Activated CD8-positive, alpha-beta T cell treated with anti-CD3 and anti-CD28 coated beads, Interleukin-2, amount 10 ng/mL, durations not matched to agents 7 days and 5 days (primary cell): ENCODE data around the gene TMEM37. TPM values are rescaled to one million over a fixed set of nuclear protein-coding genes. Genes with fewer than 3 reads are reported as not detected.
"Not testable (repeated sequence)": the region's sequence is repeated elsewhere in the genome, so short reads cannot be mapped to it uniquely, and the experiment has no call there.

Experiments
- ATAC-seq: fragments of 150-1000 bp; cut with Tn5 transposase; one replicate; pipeline ENCODE4 v1.10.0; 2021; ENCODE audit warnings: moderate library complexity
- CTCF ChIA-PET: fragments of 350-600 bp; sonication (Branson Sonifier 250); formaldehyde crosslinking; loops from one replicate; lab custom pipeline; 2021; ENCODE audit warnings: antibody characterized with exemption; lab: Charles Lee
- POLR2A ChIA-PET: fragments of 350-600 bp; sonication (Branson Sonifier 250); formaldehyde crosslinking; loops from one replicate; lab custom pipeline; 2021; ENCODE audit warnings: antibody characterized with exemption; lab: Charles Lee
- DNase-seq: peaks from one replicate; pipeline ENCODE4 v3.0.0-alpha.2; 2020
- H3K27ac Mint-ChIP-seq: one replicate; pipeline ENCODE4 v1.8.0; 2021; ENCODE audit warnings: mild to moderate bottlenecking, mixed read lengths
- H3K27me3 Mint-ChIP-seq: one replicate; pipeline ENCODE4 v1.8.0; 2021; ENCODE audit warnings: low read depth, mixed read lengths
- H3K36me3 Mint-ChIP-seq: one replicate; pipeline ENCODE4 v1.8.0; 2021; ENCODE audit warnings: low read depth, mixed read lengths
- H3K4me1 Mint-ChIP-seq: one replicate; pipeline ENCODE4 v1.8.0; 2021; ENCODE audit warnings: low read depth, mixed read lengths
- H3K4me3 Mint-ChIP-seq: one replicate; pipeline ENCODE4 v1.8.0; 2021; ENCODE audit warnings: mild to moderate bottlenecking, mixed read lengths
- H3K9me3 Mint-ChIP-seq: one replicate; pipeline ENCODE4 v1.8.0; 2022; ENCODE audit warnings: mixed read lengths; ENCODE audit not compliant: insufficient read depth
- total RNA-seq, 2 experiments: library from RNA; stranded (reverse); gene quantifications; one replicate each; pipeline ENCODE4 v1.2.3, GENCODE V29; 2021

Gene TMEM37
- total RNA-seq, 2 experiments from 2014 or later, result not detected

DNA sequence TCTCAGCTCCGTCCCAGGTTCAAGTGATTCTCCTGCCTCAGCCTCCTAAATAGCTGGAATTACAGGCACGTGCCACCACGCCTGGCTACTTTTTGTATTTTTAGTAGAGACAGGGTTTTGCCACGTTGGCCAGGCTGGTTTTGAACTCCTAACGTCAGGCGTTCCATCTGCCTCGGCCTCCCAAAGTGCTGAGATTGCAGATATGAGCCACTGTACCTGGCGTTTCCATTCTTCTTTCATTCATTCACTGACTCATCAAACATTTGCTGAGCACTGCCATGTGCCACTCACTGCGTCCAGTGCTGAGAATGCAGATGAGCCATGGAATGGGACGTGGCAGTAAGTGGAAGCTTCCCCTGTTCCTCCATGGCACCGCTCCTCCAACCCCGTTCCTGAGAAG is 28.0 kb upstream of the TMEM37 start:
- H3K4me1 Mint-ChIP-seq, POLR2A ChIA-PET, H3K4me3 Mint-ChIP-seq, H3K27ac Mint-ChIP-seq, ATAC-seq, H3K9me3 Mint-ChIP-seq, H3K36me3 Mint-ChIP-seq, H3K27me3 Mint-ChIP-seq, CTCF ChIA-PET, DNase-seq: not testable (repeated sequence)

DNA sequence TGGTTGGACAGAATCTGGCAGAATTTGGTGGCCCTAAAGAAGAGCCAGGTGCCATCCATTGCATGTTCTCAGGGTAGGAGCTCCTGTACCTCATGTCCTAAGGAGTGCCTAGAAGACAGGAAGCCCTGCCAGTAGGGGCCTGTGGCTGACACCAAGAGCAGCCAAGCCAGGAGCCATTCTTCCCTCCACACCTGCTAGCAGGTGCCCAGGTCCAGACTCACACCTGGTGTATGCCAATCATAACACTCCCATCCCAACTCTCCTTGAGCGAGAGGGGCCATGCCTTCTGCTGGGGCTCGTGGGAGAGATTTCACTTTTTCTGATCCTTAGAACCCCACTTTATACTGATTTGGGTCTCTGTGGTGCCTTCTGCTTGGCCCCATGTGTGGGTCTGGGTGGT is 26.5 kb upstream of the TMEM37 start:
- no peak overlapping the region for H3K4me3 Mint-ChIP-seq
- CTCF ChIA-PET, result interaction anchor here (1.3 kb wide), 1 partner anchor 71 kb away, joined by 6 read pairs; no protein-coding TSS in a partner anchor
- no peak overlapping the region for H3K27ac Mint-ChIP-seq

DNA sequence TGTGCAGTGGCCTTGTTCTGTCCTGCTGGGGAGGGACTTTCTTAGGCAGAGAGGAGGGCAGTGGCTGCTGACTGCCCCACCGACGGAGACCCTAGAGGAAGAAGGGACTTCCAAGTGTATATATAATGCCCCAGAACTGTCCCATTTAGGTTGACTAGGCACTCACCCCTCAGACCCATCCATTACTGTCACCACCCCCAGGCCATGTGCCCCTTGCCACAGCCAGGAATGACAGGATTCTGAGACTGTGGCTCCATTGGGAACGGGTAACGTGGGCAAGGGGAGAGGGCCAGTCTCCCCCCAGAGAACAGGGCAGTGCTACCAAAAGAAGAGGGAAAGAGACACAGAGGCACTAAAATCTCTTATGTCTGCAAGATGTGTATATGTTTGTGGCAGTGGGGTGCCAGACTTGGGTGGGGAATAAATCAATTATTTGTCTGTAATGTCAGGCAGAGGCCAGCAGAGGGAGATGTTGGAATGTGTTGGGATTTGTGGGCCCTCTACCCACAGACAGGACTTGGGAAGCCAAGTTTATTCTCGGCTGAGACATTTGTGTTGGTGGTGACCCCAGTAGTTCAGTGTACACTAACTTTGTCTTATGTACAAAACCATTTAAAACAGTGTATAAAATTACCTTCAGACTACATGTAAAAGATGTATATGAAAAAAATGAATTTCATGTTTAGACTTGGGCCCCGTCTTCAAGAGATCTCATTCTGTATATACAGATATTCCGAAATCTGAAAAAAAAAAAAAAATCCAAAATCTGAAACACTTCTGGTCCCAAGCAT is 24.0 kb upstream of the TMEM37 start:
- CTCF ChIA-PET, result interaction anchor here (0.6 to 1.2 kb wide), 2 partner anchors 52 to 69 kb away, joined by 4 to 7 read pairs; no protein-coding TSS in a partner anchor

More for the DNA sequence above, 26.5 kb upstream of the TMEM37 start:
- Mint-ChIP-seq H3K36me3 (no peaks in the 10 kb centered on the region), H3K4me1 (no peaks in the 10 kb centered on the region), H3K27me3 (no peaks in the 10 kb centered on the region), H3K9me3 (no peaks in the 10 kb centered on the region)
- POLR2A ChIA-PET, result no interaction called here
- ATAC-seq (no peak), DNase-seq (no peak)

DNA sequence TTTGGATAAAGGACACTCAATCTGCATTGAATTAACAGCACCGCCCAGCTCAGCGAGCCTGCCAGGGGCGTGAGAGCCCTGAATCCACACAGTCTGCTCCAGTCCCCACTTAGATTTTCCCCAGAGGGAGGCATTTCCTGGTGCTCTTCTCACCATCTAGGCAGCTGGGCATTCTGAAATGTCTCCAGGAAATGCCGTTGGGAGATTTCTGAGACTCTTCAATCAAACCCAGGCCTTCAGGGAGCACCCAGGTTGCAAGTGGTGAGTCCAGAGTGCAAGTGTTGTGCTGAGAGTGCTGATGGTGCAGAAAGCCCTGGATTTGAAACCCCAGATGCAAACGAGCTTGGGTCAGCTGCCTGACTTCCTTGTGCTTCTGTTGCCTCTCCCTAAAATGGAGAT is 23.4 kb upstream of the TMEM37 start:
- Mint-ChIP-seq H3K4me3 (no peak overlapping the region), H3K36me3 (no peaks in the 10 kb centered on the region), H3K9me3 (no peaks in the 10 kb centered on the region), H3K27me3 (peaks cover 1% of the 10 kb centered on the region), H3K4me1 (no peaks in the 10 kb centered on the region), H3K27ac (no peak overlapping the region)
- DNase-seq (no peak), ATAC-seq (no peak)
- POLR2A ChIA-PET, result no interaction called here
- CTCF ChIA-PET, result interaction anchor here (0.6 to 1.2 kb wide), 2 partner anchors 53 to 68 kb away, joined by 4 to 7 read pairs; no protein-coding TSS in a partner anchor

More for the DNA sequence above, 24.0 kb upstream of the TMEM37 start:
- H3K27ac Mint-ChIP-seq, result no peak overlapping the region
- POLR2A ChIA-PET, result no interaction called here
- no peak for ATAC-seq
- peak; percentile 38 for DNase-seq
- H3K27me3 Mint-ChIP-seq, result no peaks in the 10 kb centered on the region
- no peaks in the 10 kb centered on the region for H3K9me3 Mint-ChIP-seq
- H3K36me3 Mint-ChIP-seq, result no peaks in the 10 kb centered on the region
- H3K4me1 Mint-ChIP-seq, result no peaks in the 10 kb centered on the region
- H3K4me3 Mint-ChIP-seq, result no peak overlapping the region

DNA sequence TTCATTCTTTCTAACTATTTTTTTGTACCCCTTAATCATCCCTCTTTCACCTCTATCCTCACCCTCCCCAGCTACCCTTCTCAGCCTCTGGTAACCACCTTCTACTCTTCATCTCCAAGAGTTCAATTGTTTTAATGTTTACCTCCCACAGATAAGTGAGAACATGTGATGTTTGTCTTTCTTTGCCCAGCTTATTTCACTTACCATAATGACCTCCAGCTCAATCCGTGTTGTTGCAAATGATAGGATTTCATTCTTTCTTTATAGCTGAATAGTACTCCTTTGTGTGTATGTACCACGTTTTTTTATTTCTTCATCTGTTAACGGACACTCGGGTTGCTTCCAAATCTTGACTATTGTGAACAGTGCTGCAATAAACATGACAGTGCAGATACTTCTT is 22.1 kb upstream of the TMEM37 start:
- H3K36me3 Mint-ChIP-seq, result no peaks in the 10 kb centered on the region
- ATAC-seq (no peak), DNase-seq (no peak)
- no peaks in the 10 kb centered on the region for H3K9me3 Mint-ChIP-seq
- no peaks in the 10 kb centered on the region for H3K4me1 Mint-ChIP-seq
- peaks cover 8% of the 10 kb centered on the region for H3K27me3 Mint-ChIP-seq
- ChIA-PET POLR2A (no interaction called here), CTCF (interaction anchor here (0.7 kb wide), 1 partner anchor 31 kb away, joined by 3 read pairs; no protein-coding TSS in a partner anchor)
- H3K4me3 Mint-ChIP-seq, result no peak overlapping the region
- H3K27ac Mint-ChIP-seq, result no peak overlapping the region

DNA sequence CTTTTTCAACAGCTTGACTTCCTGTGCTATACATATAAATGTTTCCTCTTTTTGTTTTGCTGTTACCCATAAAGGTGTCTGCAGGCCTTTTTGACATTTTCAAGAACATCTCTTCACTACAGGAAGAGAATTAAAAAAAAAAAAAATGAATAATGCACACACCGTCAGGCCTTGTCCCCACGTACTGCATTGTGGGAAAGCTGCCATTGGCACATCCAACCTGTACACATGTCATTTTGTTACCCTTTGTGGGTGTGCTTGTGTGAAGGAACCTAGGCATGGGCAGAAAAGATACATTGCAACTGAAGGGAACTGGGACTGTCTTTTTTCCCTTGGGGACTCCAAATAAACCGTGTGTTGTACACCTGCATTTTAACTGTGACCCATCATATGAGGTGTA is 16.8 kb upstream of the TMEM37 start:
- no peak for ATAC-seq
- no peak for DNase-seq
- Mint-ChIP-seq H3K9me3 (no peaks in the 10 kb centered on the region), H3K27ac (no peak overlapping the region), H3K27me3 (peaks cover 11% of the 10 kb centered on the region), H3K4me1 (no peaks in the 10 kb centered on the region), H3K36me3 (no peaks in the 10 kb centered on the region), H3K4me3 (no peak overlapping the region)
- ChIA-PET CTCF (interaction anchor here (0.5 to 1.2 kb wide), 2 partner anchors 61 to 1137 kb away, joined by 3 to 5 read pairs; no protein-coding TSS in a partner anchor), POLR2A (no interaction called here)

DNA sequence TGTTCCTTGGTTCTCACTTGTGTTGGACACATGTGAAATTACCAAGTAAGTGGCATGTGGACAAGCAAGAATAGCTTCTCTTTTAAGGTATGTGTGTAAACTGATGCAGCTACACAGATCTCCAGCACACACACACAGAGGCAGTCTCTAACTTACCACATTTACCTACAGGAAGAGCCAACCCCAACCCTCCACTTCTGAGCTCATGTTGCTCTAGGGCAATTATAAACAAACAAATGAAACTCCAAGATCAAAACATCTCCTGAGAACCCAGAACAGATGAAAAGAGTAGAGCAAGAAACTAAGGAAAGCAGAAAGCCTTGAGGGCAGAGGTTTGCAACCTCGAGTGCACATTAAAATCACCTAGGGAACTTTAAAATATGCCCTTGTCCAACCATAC is 16.0 kb upstream of the TMEM37 start:
- H3K27ac Mint-ChIP-seq, result no peak overlapping the region
- H3K4me3 Mint-ChIP-seq, result no peak overlapping the region
- H3K36me3 Mint-ChIP-seq, result no peaks in the 10 kb centered on the region
- peaks cover 11% of the 10 kb centered on the region for H3K27me3 Mint-ChIP-seq
- no peaks in the 10 kb centered on the region for H3K4me1 Mint-ChIP-seq
- no peaks in the 10 kb centered on the region for H3K9me3 Mint-ChIP-seq
- CTCF ChIA-PET, result interaction anchor here (1.2 kb wide), 1 partner anchor 61 kb away, joined by 5 read pairs; no protein-coding TSS in a partner anchor
- POLR2A ChIA-PET, result no interaction called here
- DNase-seq (no peak), ATAC-seq (no peak)

DNA sequence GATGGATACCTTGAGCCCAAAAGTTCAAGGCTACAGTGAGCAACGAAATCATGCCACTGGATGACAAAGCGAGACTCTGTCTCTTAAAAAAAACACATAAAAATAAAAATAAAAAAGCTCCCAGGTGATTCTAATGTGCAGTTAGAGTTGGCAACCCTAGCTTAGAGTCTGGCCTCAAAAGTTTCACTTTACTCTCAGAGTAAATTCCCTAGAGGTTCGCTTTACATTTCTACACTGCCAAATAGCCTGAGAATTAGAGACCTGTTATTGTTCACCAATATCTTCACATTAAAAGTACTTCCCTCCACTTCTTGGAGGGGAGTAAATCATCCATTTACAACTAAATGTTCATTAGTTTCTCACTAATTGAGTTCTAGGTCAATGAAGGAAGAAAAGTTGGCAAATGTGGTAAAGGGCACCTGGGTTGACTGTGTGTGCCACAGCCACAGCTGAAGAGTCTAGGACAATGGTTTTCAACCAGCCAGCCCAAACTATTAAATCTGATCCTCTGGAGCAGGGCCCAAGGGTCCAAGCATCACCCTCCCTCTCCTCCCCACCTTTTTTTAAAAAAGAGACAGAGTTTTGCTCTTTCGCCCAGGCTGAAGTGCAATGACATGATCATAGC is 15.2 kb upstream of the TMEM37 start:
- DNase-seq (no peak), ATAC-seq (no peak)
- ChIA-PET CTCF (interaction anchor here (1.2 kb wide), 1 partner anchor 60 kb away, joined by 5 read pairs; no protein-coding TSS in a partner anchor), POLR2A (no interaction called here)
- Mint-ChIP-seq H3K27ac (no peak overlapping the region), H3K4me3 (no peak overlapping the region), H3K36me3 (no peaks in the 10 kb centered on the region), H3K27me3 (peaks cover 11% of the 10 kb centered on the region), H3K4me1 (no peaks in the 10 kb centered on the region), H3K9me3 (no peaks in the 10 kb centered on the region)

DNA sequence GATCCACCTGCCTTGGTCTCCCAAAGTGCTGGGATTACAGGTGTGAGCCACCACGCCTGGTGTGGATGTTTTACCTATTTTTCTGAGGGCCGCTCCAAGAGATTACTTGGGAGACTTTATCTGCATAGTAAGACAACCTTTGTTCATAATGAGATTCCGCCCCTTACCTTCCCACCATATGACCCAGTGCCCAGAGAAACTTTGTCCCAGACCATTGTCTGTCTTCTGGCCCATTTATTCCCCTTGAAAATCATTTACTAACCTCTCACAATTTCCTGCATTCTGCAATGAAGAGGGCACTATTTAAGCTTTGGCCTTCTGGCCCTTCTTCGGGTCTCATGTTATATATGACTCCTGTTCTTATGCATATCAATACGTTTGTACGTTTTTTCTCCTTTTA is 13.7 kb upstream of the TMEM37 start:
- Mint-ChIP-seq H3K9me3 (no peaks in the 10 kb centered on the region), H3K4me3 (no peak overlapping the region), H3K27me3 (peaks cover 13% of the 10 kb centered on the region), H3K4me1 (no peaks in the 10 kb centered on the region), H3K27ac (no peak overlapping the region), H3K36me3 (no peaks in the 10 kb centered on the region)
- POLR2A ChIA-PET, result no interaction called here
- CTCF ChIA-PET, result no interaction called here
- ATAC-seq (no peak), DNase-seq (no peak)

DNA sequence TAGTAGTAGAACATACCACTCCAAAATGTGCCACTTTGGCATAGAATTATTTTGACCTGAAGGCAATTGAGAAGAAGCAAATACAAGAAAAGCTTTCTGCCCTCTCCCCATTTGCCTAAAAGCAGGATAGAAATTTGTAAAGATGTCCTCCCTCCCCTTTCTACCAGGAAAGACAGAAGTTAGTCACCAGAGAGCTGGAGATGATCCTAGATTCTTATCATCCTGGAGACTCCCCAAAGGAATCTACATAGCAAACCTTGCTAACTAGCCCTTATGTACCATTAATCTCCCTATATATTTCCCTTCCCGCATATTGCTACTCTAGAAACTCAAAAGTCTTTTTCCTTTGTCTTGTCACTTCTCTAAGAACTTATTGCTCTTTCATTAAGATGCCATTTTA is 12.6 kb upstream of the TMEM37 start:
- Mint-ChIP-seq H3K4me3 (no peak overlapping the region), H3K4me1 (no peaks in the 10 kb centered on the region), H3K27ac (no peak overlapping the region), H3K36me3 (no peaks in the 10 kb centered on the region), H3K27me3 (peaks cover 7% of the 10 kb centered on the region), H3K9me3 (no peaks in the 10 kb centered on the region)
- no peak for ATAC-seq
- DNase-seq, result no peak
- POLR2A ChIA-PET, result no interaction called here
- CTCF ChIA-PET, result no interaction called here

DNA sequence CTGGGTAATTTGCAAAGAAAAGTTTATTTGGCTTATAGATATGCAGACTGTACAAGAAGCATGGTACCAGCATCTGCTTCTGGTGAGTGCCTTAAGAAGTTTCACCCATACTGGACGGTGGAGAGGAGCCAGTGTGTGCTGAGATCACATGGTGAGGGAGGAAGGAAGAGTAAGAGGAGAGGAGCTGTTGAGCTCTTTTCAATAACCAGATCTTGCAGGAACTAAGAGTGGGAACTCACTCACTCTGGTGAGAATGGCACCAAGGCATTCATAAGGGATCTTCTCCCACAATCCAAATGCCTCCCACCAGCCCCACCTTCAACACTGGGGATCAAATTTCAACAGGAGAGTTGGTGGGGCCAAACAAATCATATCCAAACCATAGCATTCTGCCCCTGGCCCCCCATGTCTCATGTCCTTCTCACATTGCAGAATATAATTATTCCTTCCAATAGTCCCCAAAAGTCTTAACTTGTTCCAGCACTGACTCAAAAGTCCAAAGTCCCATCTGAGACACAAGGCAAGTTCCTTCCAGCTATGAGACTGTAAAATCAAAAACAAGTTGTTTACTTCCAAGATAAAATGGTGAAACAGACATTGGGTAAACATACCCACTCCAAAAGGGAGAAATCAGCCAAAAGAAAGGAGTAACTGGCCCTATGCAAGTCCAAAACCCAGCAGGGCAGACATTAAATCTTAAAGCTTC is 11.7 kb upstream of the TMEM37 start:
- Mint-ChIP-seq H3K4me3 (no peak overlapping the region), H3K4me1 (no peaks in the 10 kb centered on the region), H3K27me3 (peaks cover 5% of the 10 kb centered on the region), H3K36me3 (no peaks in the 10 kb centered on the region), H3K27ac (no peak overlapping the region), H3K9me3 (no peaks in the 10 kb centered on the region)
- DNase-seq (no peak), ATAC-seq (no peak)
- ChIA-PET CTCF (interaction anchor here (0.7 kb wide), 1 partner anchor 57 kb away, joined by 4 read pairs; no protein-coding TSS in a partner anchor), POLR2A (no interaction called here)
